Effector memory CD8-positive, alpha-beta T cell (primary cell): ENCODE results near the gene TEK.

Source experiments
- ATAC-seq: fragments of 150-1000 bp; cut with Tn5 transposase; replicated peaks from 2 replicates; pipeline ENCODE4 v1.10.0; 2021; ENCODE audit warnings: mild to moderate bottlenecking, moderate library complexity
- DNase-seq, 3 experiments: peaks; one replicate each; pipeline ENCODE4 v3.0.0; 2021
- H3K27ac Mint-ChIP-seq, 2 donors: one replicate each; pipeline ENCODE4 v1.8.0; 2022; ENCODE audit warnings: mild to moderate bottlenecking in 2 of 2, mixed read lengths in 2 of 2, moderate library complexity in 2 of 2
- H3K27me3 Mint-ChIP-seq, 2 donors: one replicate each; pipeline ENCODE4 v1.8.0; 2022; ENCODE audit warnings: mixed read lengths in 2 of 2
- H3K36me3 Mint-ChIP-seq: one replicate; pipeline ENCODE4 v1.8.0; 2022; ENCODE audit warnings: mild to moderate bottlenecking, moderate library complexity, mixed read lengths; ENCODE audit not compliant: insufficient read depth
- H3K4me1 Mint-ChIP-seq, 2 donors: one replicate each; pipeline ENCODE4 v1.8.0; 2022; ENCODE audit warnings: low read depth in 2 of 2, mixed read lengths in 2 of 2
- H3K4me3 Mint-ChIP-seq, 2 donors: one replicate each; pipeline ENCODE4 v1.8.0; 2022; ENCODE audit warnings: mild to moderate bottlenecking in 2 of 2, mixed read lengths in 2 of 2, moderate library complexity in 2 of 2
- H3K9me3 Mint-ChIP-seq, 2 donors: one replicate each; pipeline ENCODE4 v1.8.0; 2022; ENCODE audit warnings: mixed read lengths in 2 of 2

TEK gene

GRCh38 chr9:27168496-27168895 lies 59.5 kb downstream of the TEK start:
- DNase-seq (no peak), ATAC-seq (no peak)
- no peaks in the 10 kb centered on the region for H3K36me3 Mint-ChIP-seq

GRCh38 chr9:27168951-27169350 lies 59.9 kb downstream of the TEK start:
- Mint-ChIP-seq H3K27me3 (no peaks in the 10 kb centered on the region), H3K4me3 (no peak overlapping the region), H3K9me3 (no peaks in the 10 kb centered on the region), H3K27ac (no peak overlapping the region), H3K4me1 (no peaks in the 10 kb centered on the region), H3K36me3 (no peaks in the 10 kb centered on the region)
- no peak for DNase-seq
- ATAC-seq = no peak

More at GRCh38 chr9:27168496-27168895, 59.5 kb downstream of the TEK start:
- Mint-ChIP-seq H3K4me1 (no peaks in the 10 kb centered on the region), H3K9me3 (no peaks in the 10 kb centered on the region), H3K27me3 (peaks cover 0 to under 1% of the 10 kb centered on the region in 2 donors), H3K4me3 (no peak overlapping the region), H3K27ac (no peak overlapping the region)

GRCh38 chr9:27176971-27177370 lies 67.9 kb downstream of the TEK start:
- Mint-ChIP-seq H3K9me3 (peaks cover 0 to 10% of the 10 kb centered on the region in 2 donors), H3K27me3 (no peaks in the 10 kb centered on the region), H3K4me3 (no peak overlapping the region), H3K27ac (no peak overlapping the region), H3K4me1 (no peaks in the 10 kb centered on the region), H3K36me3 (no peaks in the 10 kb centered on the region)
- no peak for DNase-seq
- no peak for ATAC-seq

GRCh38 chr9:27179245-27179865 lies 70.3 kb downstream of the TEK start:
- H3K4me1 Mint-ChIP-seq = no peaks in the 10 kb centered on the region
- H3K36me3 Mint-ChIP-seq = no peaks in the 10 kb centered on the region
- peaks cover 0 to 9% of the 10 kb centered on the region in 2 donors for H3K27me3 Mint-ChIP-seq
- peaks cover 0 to 10% of the 10 kb centered on the region in 2 donors for H3K9me3 Mint-ChIP-seq
- no peak overlapping the region for H3K4me3 Mint-ChIP-seq
- no peak for ATAC-seq
- DNase-seq = no peak
- no peak overlapping the region for H3K27ac Mint-ChIP-seq

- ATAC-seq (no peak), DNase-seq (no peak)
- Mint-ChIP-seq H3K27ac (no peak overlapping the region), H3K4me3 (no peak overlapping the region), H3K27me3 (peaks cover 0 to 9% of the 10 kb centered on the region in 2 donors), H3K36me3 (no peaks in the 10 kb centered on the region), H3K9me3 (peaks cover 0 to 10% of the 10 kb centered on the region in 2 donors), H3K4me1 (no peaks in the 10 kb centered on the region)
Observed at GRCh38 chr9:27181381-27181780, 72.4 kb downstream of the TEK start.

- no peaks in the 10 kb centered on the region for H3K4me1 Mint-ChIP-seq
- ATAC-seq = no peak
- H3K36me3 Mint-ChIP-seq = no peaks in the 10 kb centered on the region
- DNase-seq = no peak
- H3K27ac Mint-ChIP-seq = no peak overlapping the region
- H3K4me3 Mint-ChIP-seq = no peak overlapping the region
- H3K9me3 Mint-ChIP-seq = peaks cover 0 to 10% of the 10 kb centered on the region in 2 donors
- H3K27me3 Mint-ChIP-seq = peaks cover 0 to 9% of the 10 kb centered on the region in 2 donors
Observed at GRCh38 chr9:27182421-27182820, 73.4 kb downstream of the TEK start.

- ATAC-seq (no peak), DNase-seq (no peak)
- H3K9me3 Mint-ChIP-seq = peaks cover 0 to 3% of the 10 kb centered on the region in 2 donors
- H3K36me3 Mint-ChIP-seq = no peaks in the 10 kb centered on the region
- no peak overlapping the region for H3K27ac Mint-ChIP-seq
- H3K27me3 Mint-ChIP-seq = peaks cover 0 to 9% of the 10 kb centered on the region in 2 donors
- no peaks in the 10 kb centered on the region for H3K4me1 Mint-ChIP-seq
- H3K4me3 Mint-ChIP-seq = no peak overlapping the region
Observed at GRCh38 chr9:27183131-27183530, 74.1 kb downstream of the TEK start.

GRCh38 chr9:27183701-27184100 lies 74.7 kb downstream of the TEK start:
- no peaks in the 10 kb centered on the region for H3K36me3 Mint-ChIP-seq
- no peak for ATAC-seq
- H3K4me3 Mint-ChIP-seq = no peak overlapping the region
- peaks cover 0 to 9% of the 10 kb centered on the region in 2 donors for H3K27me3 Mint-ChIP-seq
- no peak for DNase-seq
- no peaks in the 10 kb centered on the region for H3K9me3 Mint-ChIP-seq
- H3K27ac Mint-ChIP-seq = no peak overlapping the region
- no peaks in the 10 kb centered on the region for H3K4me1 Mint-ChIP-seq

- Mint-ChIP-seq H3K4me1 (no peaks in the 10 kb centered on the region), H3K9me3 (no peaks in the 10 kb centered on the region), H3K27me3 (peaks cover 0 to 9% of the 10 kb centered on the region in 2 donors), H3K27ac (no peak overlapping the region), H3K4me3 (no peak overlapping the region), H3K36me3 (no peaks in the 10 kb centered on the region)
- DNase-seq (no peak), ATAC-seq (no peak)
Observed at GRCh38 chr9:27184556-27185351, 75.7 kb downstream of the TEK start.

- Mint-ChIP-seq H3K4me1 (no peaks in the 10 kb centered on the region), H3K9me3 (peaks cover 0 to 2% of the 10 kb centered on the region in 2 donors), H3K36me3 (no peaks in the 10 kb centered on the region), H3K27ac (no peak overlapping the region), H3K27me3 (no peaks in the 10 kb centered on the region), H3K4me3 (no peak overlapping the region)
- DNase-seq (no peak), ATAC-seq (no peak)
Observed at GRCh38 chr9:27188426-27188825, 79.4 kb downstream of the TEK start.

- DNase-seq = no peak
- Mint-ChIP-seq H3K4me3 (no peak overlapping the region), H3K9me3 (peaks cover 2 to 3% of the 10 kb centered on the region in 2 donors), H3K36me3 (no peaks in the 10 kb centered on the region), H3K4me1 (no peaks in the 10 kb centered on the region), H3K27ac (no peak overlapping the region), H3K27me3 (no peaks in the 10 kb centered on the region)
- ATAC-seq = no peak
Observed at GRCh38 chr9:27189426-27189825, 80.4 kb downstream of the TEK start.

GRCh38 chr9:27192291-27192960 lies 83.4 kb downstream of the TEK start:
- DNase-seq = no peak

GRCh38 chr9:27193886-27194285 lies 84.9 kb downstream of the TEK start:
- Mint-ChIP-seq H3K36me3 (no peaks in the 10 kb centered on the region), H3K27me3 (no peaks in the 10 kb centered on the region), H3K27ac (no peak overlapping the region), H3K9me3 (peaks cover 2 to 6% of the 10 kb centered on the region in 2 donors), H3K4me3 (no peak overlapping the region), H3K4me1 (no peaks in the 10 kb centered on the region)
- DNase-seq (no peak), ATAC-seq (no peak)

More at GRCh38 chr9:27192291-27192960, 83.4 kb downstream of the TEK start:
- no peak overlapping the region for H3K4me3 Mint-ChIP-seq
- H3K27ac Mint-ChIP-seq = no peak overlapping the region
- no peaks in the 10 kb centered on the region for H3K36me3 Mint-ChIP-seq
- H3K4me1 Mint-ChIP-seq = no peaks in the 10 kb centered on the region
- no peaks in the 10 kb centered on the region for H3K27me3 Mint-ChIP-seq
- no peak for ATAC-seq
- H3K9me3 Mint-ChIP-seq = peaks cover 2 to 6% of the 10 kb centered on the region in 2 donors
